ENCODE measurements around the gene KITLG. TPM values are rescaled to one million over a fixed set of nuclear protein-coding genes. Genes with fewer than 3 reads are reported as not detected.
"Not testable (repeated sequence)": the region's sequence is repeated elsewhere in the genome, so short reads cannot be mapped to it uniquely, and the experiment has no call there.

KITLG gene
- polyA plus RNA-seq, 1 donor from 2014 or later: not detected

GRCh38 chr12:88538697-88539096 lies 41.6 kb downstream of the KITLG start:
- Mint-ChIP-seq H3K27me3 (no peaks in the 10 kb centered on the region), H3K27ac (no peak overlapping the region), H3K4me1 (no peaks in the 10 kb centered on the region), H3K9me3 (peaks cover 3 to 13% (median 5%) of the 10 kb centered on the region in 3 donors), H3K4me3 (no peak overlapping the region), H3K36me3 (no peaks in the 10 kb centered on the region)

- Mint-ChIP-seq H3K27me3 (no peaks in the 10 kb centered on the region), H3K36me3 (no peaks in the 10 kb centered on the region), H3K4me1 (no peaks in the 10 kb centered on the region), H3K4me3 (no peak overlapping the region), H3K9me3 (peaks cover 3 to 10% (median 5%) of the 10 kb centered on the region in 3 donors), H3K27ac (no peak overlapping the region)
These were observed 42.0 kb downstream of the KITLG start for GRCh38 chr12:88538250-88538649.

DNA sequence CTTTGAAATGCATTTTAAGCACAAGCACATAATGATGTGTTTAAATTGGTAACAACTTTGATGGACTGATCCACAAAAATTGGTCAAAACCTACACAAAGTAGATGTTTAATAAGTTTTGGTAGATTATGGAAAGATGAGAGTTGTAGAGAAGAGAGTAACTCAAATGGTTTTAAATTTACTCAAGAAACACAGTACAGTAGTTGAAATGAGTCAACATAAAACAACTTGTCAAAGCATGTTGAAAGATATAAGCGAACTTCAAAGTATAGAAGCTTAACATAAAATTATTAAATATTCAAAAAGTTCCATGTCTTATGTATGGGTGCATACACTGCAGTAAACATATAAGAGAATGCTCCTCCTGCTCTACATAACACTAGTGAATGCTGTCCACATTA lies 49.4 kb downstream of the KITLG start:
- Mint-ChIP-seq H3K9me3 (peaks cover 3 to 6% (median 3%) of the 10 kb centered on the region in 3 donors), H3K27ac (no peak overlapping the region), H3K4me3 (no peak overlapping the region), H3K4me1 (no peaks in the 10 kb centered on the region), H3K36me3 (no peaks in the 10 kb centered on the region), H3K27me3 (no peaks in the 10 kb centered on the region)

DNA sequence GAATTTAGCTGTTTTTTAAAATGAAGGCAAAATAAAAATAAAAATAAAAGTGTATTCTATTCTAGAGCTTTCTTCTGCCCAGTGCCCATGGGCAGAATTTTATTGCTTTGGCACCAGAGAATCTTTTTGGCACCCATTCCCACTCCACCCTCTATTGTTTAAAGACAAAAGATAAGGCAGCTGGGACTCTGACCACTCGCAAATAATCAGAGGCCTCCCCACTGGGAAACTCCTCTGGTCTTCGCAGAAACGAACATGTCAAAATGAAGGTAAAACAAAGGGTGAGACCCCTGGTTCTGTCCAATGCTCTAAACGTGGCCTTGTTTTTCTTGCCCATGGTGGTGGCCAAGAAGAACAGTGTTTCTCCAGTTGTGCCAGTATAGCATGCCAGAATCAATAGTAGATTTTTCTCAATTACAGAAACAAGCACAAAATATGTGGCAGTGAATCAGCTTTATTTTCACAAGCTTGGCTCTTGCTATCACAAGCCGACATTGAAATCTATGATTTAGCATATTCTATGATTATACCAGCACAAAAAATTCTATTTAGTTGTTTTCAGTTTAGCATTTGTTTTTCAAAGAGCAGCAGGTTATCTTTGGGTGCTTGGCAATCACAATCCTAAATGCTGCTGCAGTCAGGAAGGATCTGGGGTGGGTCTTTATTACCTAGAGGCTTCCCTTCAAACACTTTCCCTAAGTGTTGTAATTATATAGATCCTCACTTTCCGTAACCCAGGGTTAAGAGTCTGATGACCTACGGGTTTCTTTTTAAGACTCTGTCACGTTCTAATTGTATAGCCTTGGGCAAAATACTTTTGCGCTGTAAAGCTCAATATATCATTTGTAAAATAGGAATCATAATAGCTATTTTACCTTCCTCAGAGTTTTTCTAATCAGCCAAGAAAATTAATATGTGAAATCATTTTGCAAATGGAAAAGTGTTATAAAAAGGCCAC lies 50.5 kb downstream of the KITLG start:
- H3K4me3 Mint-ChIP-seq: no peak overlapping the region
- H3K4me1 Mint-ChIP-seq: peaks cover 0 to 1% (median 0%) of the 10 kb centered on the region in 3 donors
- no peaks in the 10 kb centered on the region for H3K36me3 Mint-ChIP-seq
- H3K27me3 Mint-ChIP-seq: no peaks in the 10 kb centered on the region
- H3K9me3 Mint-ChIP-seq: peaks cover 0 to 6% (median 3%) of the 10 kb centered on the region in 3 donors
- H3K27ac Mint-ChIP-seq: no peak overlapping the region

DNA sequence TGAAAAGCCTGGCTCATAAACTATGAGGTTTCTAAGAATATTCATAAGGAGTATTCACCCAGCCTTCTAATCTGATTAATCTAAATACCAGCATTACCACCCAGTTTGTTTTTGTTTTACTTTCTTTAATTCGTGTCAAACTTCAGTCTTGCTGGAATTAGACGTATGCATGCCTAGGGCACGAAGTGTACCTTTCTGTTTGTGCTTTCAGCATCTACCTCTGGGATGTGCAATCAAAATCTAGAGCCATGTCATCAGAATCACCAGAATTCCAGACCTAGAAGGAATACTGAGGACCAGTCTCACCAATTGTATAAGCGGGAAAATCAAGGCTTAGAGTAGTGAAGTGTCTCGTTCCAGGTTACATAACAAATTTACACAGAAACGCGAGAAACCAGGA lies 57.3 kb downstream of the KITLG start:
- no peak overlapping the region for H3K27ac Mint-ChIP-seq
- H3K9me3 Mint-ChIP-seq: peaks cover 0 to 2% (median 0%) of the 10 kb centered on the region in 3 donors
- H3K36me3 Mint-ChIP-seq: no peaks in the 10 kb centered on the region
- peaks cover 0 to 1% (median 0%) of the 10 kb centered on the region in 3 donors for H3K4me1 Mint-ChIP-seq
- H3K27me3 Mint-ChIP-seq: no peaks in the 10 kb centered on the region
- H3K4me3 Mint-ChIP-seq: no peak overlapping the region

DNA sequence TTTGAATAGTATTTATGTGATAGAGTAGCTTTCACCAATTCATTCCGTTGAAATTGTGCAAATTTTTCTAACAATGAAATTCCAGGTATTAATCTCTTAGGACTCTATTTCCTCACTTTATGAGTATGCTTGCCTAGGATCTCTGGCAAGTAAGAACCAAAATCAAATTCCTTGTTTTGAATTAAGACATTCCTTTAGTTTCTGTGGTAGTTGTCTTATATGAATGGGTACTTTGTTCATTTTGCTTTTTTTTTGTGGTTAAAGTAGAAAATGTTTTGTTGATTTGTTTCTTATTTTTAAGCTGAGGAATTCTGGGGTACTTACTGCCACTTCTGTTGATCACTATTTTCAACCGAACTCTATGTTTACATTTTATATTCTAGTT lies 59.8 kb downstream of the KITLG start:
- H3K27me3 Mint-ChIP-seq: no peaks in the 10 kb centered on the region
- H3K4me1 Mint-ChIP-seq: no peaks in the 10 kb centered on the region
- no peaks in the 10 kb centered on the region for H3K9me3 Mint-ChIP-seq
- H3K36me3 Mint-ChIP-seq: no peaks in the 10 kb centered on the region
- H3K4me3 Mint-ChIP-seq: no peak overlapping the region
- no peak overlapping the region for H3K27ac Mint-ChIP-seq

DNA sequence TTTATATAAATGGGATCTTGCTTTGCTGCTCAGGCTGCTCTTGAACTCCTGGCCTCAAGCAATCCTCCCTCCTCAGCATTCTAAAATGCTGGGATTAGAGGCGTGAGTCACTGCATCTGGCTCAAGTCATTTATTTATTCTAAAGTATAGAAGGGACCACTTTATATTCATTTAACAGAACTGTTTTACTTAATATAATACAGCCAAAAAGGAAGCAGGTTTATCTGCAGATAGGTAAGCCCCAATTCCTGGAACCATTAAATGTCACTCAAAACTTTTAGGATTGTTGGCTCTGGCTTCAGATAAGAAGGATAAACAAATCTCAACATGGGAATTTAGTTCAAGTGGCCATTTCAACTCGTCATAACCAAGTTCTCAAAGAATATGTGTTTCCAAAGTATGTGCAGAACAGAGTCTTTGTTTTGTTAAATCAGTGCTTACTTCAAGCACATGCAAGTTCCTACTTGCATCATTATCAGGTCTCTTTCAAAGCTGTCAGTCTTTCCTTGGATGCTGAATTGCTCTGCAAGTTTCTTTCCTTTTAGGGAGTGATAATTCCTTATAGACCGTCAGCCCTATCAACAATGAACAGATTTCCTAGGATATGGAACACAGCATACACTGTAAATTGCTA lies 60.4 kb downstream of the KITLG start:
- Mint-ChIP-seq H3K4me1 (no peaks in the 10 kb centered on the region), H3K27me3 (no peaks in the 10 kb centered on the region), H3K9me3 (no peaks in the 10 kb centered on the region)

GRCh38 chr12:88518863-88519403 lies 61.3 kb downstream of the KITLG start:
- Mint-ChIP-seq H3K4me1 (no peaks in the 10 kb centered on the region), H3K27me3 (no peaks in the 10 kb centered on the region), H3K36me3 (no peaks in the 10 kb centered on the region), H3K4me3 (no peak overlapping the region), H3K27ac (no peak overlapping the region), H3K9me3 (no peaks in the 10 kb centered on the region)

More for the DNA sequence above, 60.4 kb downstream of the KITLG start:
- H3K36me3 Mint-ChIP-seq: no peaks in the 10 kb centered on the region
- H3K27ac Mint-ChIP-seq: no peak overlapping the region
- no peak overlapping the region for H3K4me3 Mint-ChIP-seq

- Mint-ChIP-seq H3K9me3 (no peaks in the 10 kb centered on the region), H3K4me3 (no peak overlapping the region), H3K36me3 (no peaks in the 10 kb centered on the region), H3K27me3 (no peaks in the 10 kb centered on the region), H3K4me1 (no peaks in the 10 kb centered on the region), H3K27ac (no peak overlapping the region)
These were observed 63.5 kb downstream of the KITLG start for GRCh38 chr12:88516811-88517210.

GRCh38 chr12:88510843-88511242 lies 69.4 kb downstream of the KITLG start:
- Mint-ChIP-seq H3K36me3 (no peaks in the 10 kb centered on the region), H3K27ac (no peak overlapping the region), H3K27me3 (no peaks in the 10 kb centered on the region), H3K4me3 (no peak overlapping the region), H3K4me1 (no peaks in the 10 kb centered on the region), H3K9me3 (peaks cover 0 to 2% (median 0%) of the 10 kb centered on the region in 3 donors)

- no peaks in the 10 kb centered on the region for H3K27me3 Mint-ChIP-seq
- peaks cover 0 to 2% (median 0%) of the 10 kb centered on the region in 3 donors for H3K9me3 Mint-ChIP-seq
- no peak overlapping the region for H3K27ac Mint-ChIP-seq
- H3K4me1 Mint-ChIP-seq: no peaks in the 10 kb centered on the region
- H3K4me3 Mint-ChIP-seq: no peak overlapping the region
- no peaks in the 10 kb centered on the region for H3K36me3 Mint-ChIP-seq
These were observed 70.4 kb downstream of the KITLG start for GRCh38 chr12:88509851-88510250.

DNA sequence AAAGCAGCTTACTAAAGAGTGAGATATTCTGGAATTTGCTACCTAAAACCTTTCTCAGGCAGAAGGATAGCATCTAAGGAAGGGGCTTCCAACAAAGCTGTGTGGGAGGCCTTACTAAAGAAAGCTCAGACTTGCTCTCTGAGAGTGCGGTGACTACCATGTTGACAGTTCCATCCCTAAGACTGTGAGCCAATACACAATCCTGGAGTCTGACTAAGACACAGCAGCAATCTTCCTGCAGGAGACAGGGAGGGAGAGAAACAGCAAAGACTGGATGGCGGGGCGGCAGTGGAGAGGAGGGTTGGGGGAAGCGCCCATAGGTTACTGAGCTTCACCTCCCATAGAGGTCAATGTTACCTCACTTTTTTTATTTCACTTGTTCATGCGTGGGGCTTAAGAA lies 70.9 kb downstream of the KITLG start:
- no peaks in the 10 kb centered on the region for H3K4me1 Mint-ChIP-seq
- no peaks in the 10 kb centered on the region for H3K36me3 Mint-ChIP-seq
- H3K9me3 Mint-ChIP-seq: peaks cover 0 to 2% (median 0%) of the 10 kb centered on the region in 3 donors
- no peaks in the 10 kb centered on the region for H3K27me3 Mint-ChIP-seq
- no peak overlapping the region for H3K4me3 Mint-ChIP-seq
- H3K27ac Mint-ChIP-seq: no peak overlapping the region

DNA sequence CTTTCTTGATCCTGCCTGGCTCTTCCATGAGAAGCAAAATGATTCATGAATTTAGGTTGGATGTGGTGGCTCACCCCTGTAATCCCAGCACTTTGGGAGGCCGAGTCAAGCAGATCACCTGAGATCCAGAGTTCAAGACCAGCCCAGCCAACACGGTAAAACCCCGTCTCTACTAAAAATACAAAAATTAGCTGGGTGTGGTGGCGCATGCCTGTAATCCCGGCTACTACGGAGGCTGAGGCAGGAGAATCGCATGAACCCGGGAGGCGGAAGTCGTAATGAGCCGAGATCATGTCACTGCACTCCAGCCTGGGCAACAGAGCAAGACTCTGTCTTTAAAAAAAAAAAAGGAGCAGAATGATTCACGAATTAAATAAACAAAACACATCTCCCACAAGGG lies 72.4 kb downstream of the KITLG start:
- not testable (repeated sequence) for H3K4me3 Mint-ChIP-seq, H3K27me3 Mint-ChIP-seq, H3K4me1 Mint-ChIP-seq, H3K27ac Mint-ChIP-seq, H3K36me3 Mint-ChIP-seq, H3K9me3 Mint-ChIP-seq

GRCh38 chr12:88507270-88507669 lies 73.0 kb downstream of the KITLG start:
- Mint-ChIP-seq H3K36me3 (no peaks in the 10 kb centered on the region), H3K27me3 (no peaks in the 10 kb centered on the region), H3K4me1 (no peaks in the 10 kb centered on the region), H3K4me3 (no peak overlapping the region), H3K9me3 (peaks cover 0 to 2% (median 0%) of the 10 kb centered on the region in 3 donors), H3K27ac (no peak overlapping the region)

DNA sequence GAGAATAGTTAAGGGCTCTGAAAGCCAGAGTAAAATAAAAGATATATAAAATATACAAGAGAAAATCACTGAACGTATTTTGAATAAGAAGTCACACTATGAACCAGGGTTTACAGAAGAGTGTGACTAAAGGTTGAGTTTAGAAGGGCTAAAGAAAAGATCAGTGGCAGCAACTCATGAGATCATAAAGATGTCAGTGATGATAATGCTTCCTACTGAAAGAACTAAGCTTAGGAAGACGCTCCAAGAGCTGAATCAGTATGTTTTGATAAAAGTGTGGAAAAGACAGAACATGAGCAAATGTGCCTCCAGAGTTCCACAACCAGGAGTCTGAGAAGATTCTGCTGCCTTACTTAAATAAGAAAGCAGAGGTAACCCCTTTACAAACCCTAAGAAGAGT lies 74.6 kb downstream of the KITLG start:
- Mint-ChIP-seq H3K27me3 (no peaks in the 10 kb centered on the region), H3K36me3 (no peaks in the 10 kb centered on the region), H3K9me3 (peaks cover 0 to 2% (median 0%) of the 10 kb centered on the region in 3 donors), H3K4me3 (no peak overlapping the region), H3K4me1 (no peaks in the 10 kb centered on the region), H3K27ac (no peak overlapping the region)
